CD8-positive, alpha-beta memory T cell (primary cell): ENCODE results near the gene NOS2. TPM values are rescaled to one million over a fixed set of nuclear protein-coding genes. Genes with fewer than 3 reads are reported as not detected.
A peak's percentile ranks its signal among the peaks of the same experiment; 100 is the strongest.

Experiments used
- CTCF ChIA-PET: fragments of 350-600 bp; sonication (Branson Sonifier 250); formaldehyde crosslinking; loops from one replicate; lab custom pipeline; 2021; ENCODE audit warnings: antibody characterized with exemption; lab: Charles Lee
- POLR2A ChIA-PET: fragments of 350-600 bp; sonication (Branson Sonifier 250); formaldehyde crosslinking; loops from one replicate; lab custom pipeline; 2021; ENCODE audit warnings: antibody characterized with exemption; lab: Charles Lee
- DNase-seq, 5 donors: peaks; one replicate each; pipeline versions ENCODE4 v3.0.0 to v3.0.0-alpha.2; 2020 to 2022; ENCODE audit warnings: mixed read lengths in 1 of 5
- H3K27ac ChIP-seq: one replicate; pipeline ENCODE4 v1.7.0; 2013; ENCODE audit warnings: low read depth, mild to moderate bottlenecking, low read length, moderate library complexity
- H3K27me3 ChIP-seq: 2 replicates; pipeline ENCODE4 v1.7.0; 2013; ENCODE audit warnings: low read length, mild to moderate bottlenecking; ENCODE audit not compliant: insufficient read depth, poor library complexity, severe bottlenecking
- H3K36me3 ChIP-seq: 2 replicates; pipeline ENCODE4 v1.7.0; 2013; ENCODE audit warnings: mild to moderate bottlenecking, low read length, moderate library complexity; ENCODE audit not compliant: insufficient read depth
- H3K4me1 ChIP-seq: 2 replicates; pipeline ENCODE4 v1.7.0; 2013; ENCODE audit warnings: mild to moderate bottlenecking, low read length, moderate library complexity; ENCODE audit not compliant: insufficient read depth
- H3K4me3 ChIP-seq: 2 replicates; pipeline ENCODE4 v1.7.0; 2013; ENCODE audit warnings: mild to moderate bottlenecking, low read length
- H3K9me3 ChIP-seq: 2 replicates; pipeline ENCODE4 v1.7.0; 2013; ENCODE audit warnings: mild to moderate bottlenecking, low read length
- H3K27ac Mint-ChIP-seq, 8 donors: one replicate each; pipeline ENCODE4 v1.8.0; 2020 to 2021; ENCODE audit warnings: mixed read lengths in 8 of 8, mild to moderate bottlenecking in 6 of 8, inconsistent platforms in 3 of 8, moderate library complexity in 3 of 8
- H3K27me3 Mint-ChIP-seq, 2 donors: one replicate each; pipeline ENCODE4 v1.8.0; 2020 to 2021; ENCODE audit warnings: mixed read lengths in 2 of 2, mild to moderate bottlenecking in 1 of 2, moderate library complexity in 1 of 2
- H3K36me3 Mint-ChIP-seq, 3 donors: one replicate each; pipeline ENCODE4 v1.8.0; 2020 to 2021; ENCODE audit warnings: mixed read lengths in 3 of 3, inconsistent platforms in 1 of 3, mild to moderate bottlenecking in 1 of 3
- H3K4me1 Mint-ChIP-seq, 3 donors: one replicate each; pipeline ENCODE4 v1.8.0; 2020 to 2021; ENCODE audit warnings: mixed read lengths in 3 of 3, inconsistent platforms in 1 of 3, mild to moderate bottlenecking in 1 of 3
- H3K4me3 Mint-ChIP-seq, 7 donors: one replicate each; pipeline ENCODE4 v1.8.0; 2020 to 2021; ENCODE audit warnings: mixed read lengths in 7 of 7, mild to moderate bottlenecking in 6 of 7, moderate library complexity in 4 of 7, inconsistent platforms in 2 of 7
- H3K9me3 Mint-ChIP-seq, 5 donors: one replicate each; pipeline ENCODE4 v1.8.0; 2020 to 2022; ENCODE audit warnings: mixed read lengths in 5 of 5, mild to moderate bottlenecking in 3 of 5, moderate library complexity in 2 of 5, inconsistent platforms in 1 of 5
- polyA plus RNA-seq: library from polyadenylated mRNA; unstranded; fragments of 300-500 nt; fragmentation: Illumina TruSeq; gene quantifications from one replicate; pipeline ENCODE4 v1.2.3, GENCODE V29; 2021
- total RNA-seq, 2 experiments: library from RNA; stranded (reverse); gene quantifications; one replicate each; pipeline ENCODE4 v1.2.3, GENCODE V29; 2021

NOS2 gene
- total and polyA plus RNA-seq, 3 experiments from 2014 or later, result 0.07 TPM; not detected in 2

- H3K9me3 ChIP-seq, result no peaks in the 10 kb centered on the region
- Mint-ChIP-seq H3K4me3 (peak overlapping the region; percentile 16 to 87 (median 78)), H3K4me1 (peaks cover 32 to 43% (median 41%) of the 10 kb centered on the region in 3 donors), H3K36me3 (peaks cover 0 to 2% (median 0%) of the 10 kb centered on the region in 3 donors), H3K27me3 (peaks cover 0 to 4% of the 10 kb centered on the region in 2 donors), H3K9me3 (no peaks in the 10 kb centered on the region), H3K27ac (peak overlapping the region; percentile 74 to 99 (median 96))
- no peaks in the 10 kb centered on the region for H3K27me3 ChIP-seq
- peak overlapping the region; percentile 60 for H3K4me3 ChIP-seq
- CTCF ChIA-PET, result interaction anchor here (0.9 to 11.0 kb wide), 8 partner anchors 16 to 444 kb away, joined by 3 to 195 read pairs (median 4); partner anchors contain the start of gene LYRM9
- peak; percentile 35 to 80 (median 56) for DNase-seq
- peak overlapping the region; percentile 6 for H3K27ac ChIP-seq
- H3K36me3 ChIP-seq, result no peaks in the 10 kb centered on the region
- H3K4me1 ChIP-seq, result peaks cover 27% of the 10 kb centered on the region
- POLR2A ChIA-PET, result interaction anchor here (1.2 to 2.3 kb wide), 3 partner anchors 39 to 511 kb away, joined by 4 to 26 read pairs (median 4); partner anchors contain the start of genes LYRM9 and TMEM97
Measured at GRCh38 chr17:27807567-27808470, 7.5 kb upstream of the NOS2 start.

GRCh38 chr17:27805520-27806146 lies 5.3 kb upstream of the NOS2 start:
- Histone ChIP-seq H3K27ac (peak overlapping the region; percentile 14), H3K27me3 (no peaks in the 10 kb centered on the region), H3K36me3 (no peaks in the 10 kb centered on the region), H3K9me3 (no peaks in the 10 kb centered on the region), H3K4me1 (peaks cover 27% of the 10 kb centered on the region), H3K4me3 (peak overlapping the region; percentile 63)
- peak; percentile 66 to 88 (median 73) for DNase-seq
- Mint-ChIP-seq H3K27me3 (peaks cover 0 to 4% of the 10 kb centered on the region in 2 donors), H3K36me3 (peaks cover 0 to 2% (median 0%) of the 10 kb centered on the region in 3 donors), H3K9me3 (no peaks in the 10 kb centered on the region), H3K27ac (peak overlapping the region; percentile 64 to 95 (median 89)), H3K4me3 (peak overlapping the region; percentile 34 to 90 (median 85)), H3K4me1 (peaks cover 32 to 42% (median 41%) of the 10 kb centered on the region in 3 donors)
- ChIA-PET POLR2A (interaction anchor here (0.6 to 2.0 kb wide), 4 partner anchors 40 to 88 kb away, joined by 3 to 30 read pairs (median 5); partner anchors contain the start of gene LYRM9), CTCF (interaction anchor here (0.9 to 11.0 kb wide), 22 partner anchors 8 to 611 kb away, joined by 3 to 195 read pairs (median 4); partner anchors contain the start of genes IFT20, LYRM9 and TNFAIP1)

GRCh38 chr17:27804113-27804512 lies 3.8 kb upstream of the NOS2 start:
- Mint-ChIP-seq H3K4me3 (no peak overlapping the region), H3K27me3 (peaks cover 3 to 8% of the 10 kb centered on the region in 2 donors), H3K27ac (no peak overlapping the region), H3K9me3 (no peaks in the 10 kb centered on the region), H3K36me3 (no peaks in the 10 kb centered on the region), H3K4me1 (peaks cover 24 to 27% (median 27%) of the 10 kb centered on the region in 3 donors)
- H3K36me3 ChIP-seq, result no peaks in the 10 kb centered on the region
- ChIA-PET POLR2A (no interaction called here), CTCF (interaction anchor here (1.0 to 11.0 kb wide), 6 partner anchors 39 to 448 kb away, joined by 3 to 195 read pairs (median 16); partner anchors contain the start of gene LYRM9)
- peaks cover 27% of the 10 kb centered on the region for H3K4me1 ChIP-seq
- DNase-seq, result no peak
- H3K27ac ChIP-seq, result no peak overlapping the region
- no peak overlapping the region for H3K4me3 ChIP-seq
- H3K27me3 ChIP-seq, result no peaks in the 10 kb centered on the region
- no peaks in the 10 kb centered on the region for H3K9me3 ChIP-seq

- peaks cover 20% of the 10 kb centered on the region for H3K4me1 ChIP-seq
- POLR2A ChIA-PET, result no interaction called here
- H3K27me3 ChIP-seq, result no peaks in the 10 kb centered on the region
- Mint-ChIP-seq H3K9me3 (no peaks in the 10 kb centered on the region), H3K36me3 (no peaks in the 10 kb centered on the region), H3K4me1 (peaks cover 18 to 20% (median 18%) of the 10 kb centered on the region in 3 donors), H3K27ac (peak overlapping the region in 1 of 8 donors; percentile 49), H3K27me3 (peaks cover 9 to 14% of the 10 kb centered on the region in 2 donors), H3K4me3 (peak overlapping the region in 1 of 7 donors; percentile 1)
- H3K27ac ChIP-seq, result no peak overlapping the region
- no peaks in the 10 kb centered on the region for H3K36me3 ChIP-seq
- no peak overlapping the region for H3K4me3 ChIP-seq
- CTCF ChIA-PET, result interaction anchor here (1.1 to 11.0 kb wide), 4 partner anchors 9 to 449 kb away, joined by 3 to 167 read pairs (median 16); partner anchors contain the start of gene LYRM9
- no peak for DNase-seq
- H3K9me3 ChIP-seq, result no peaks in the 10 kb centered on the region
Measured at GRCh38 chr17:27802962-27803680, 2.8 kb upstream of the NOS2 start.

GRCh38 chr17:27802033-27802432 lies 1.7 kb upstream of the NOS2 start:
- Histone ChIP-seq H3K27me3 (no peaks in the 10 kb centered on the region), H3K36me3 (no peaks in the 10 kb centered on the region), H3K4me1 (peaks cover 11% of the 10 kb centered on the region), H3K27ac (no peak overlapping the region), H3K9me3 (no peaks in the 10 kb centered on the region), H3K4me3 (no peak overlapping the region)
- DNase-seq, result no peak
- no peak overlapping the region for H3K4me3 Mint-ChIP-seq
- no peaks in the 10 kb centered on the region for H3K9me3 Mint-ChIP-seq
- peaks cover 15 to 17% of the 10 kb centered on the region in 2 donors for H3K27me3 Mint-ChIP-seq
- H3K27ac Mint-ChIP-seq, result no peak overlapping the region
- CTCF ChIA-PET, result interaction anchor here (5.1 kb wide), 1 partner anchor 78 kb away, joined by 29 read pairs; no protein-coding TSS in a partner anchor
- POLR2A ChIA-PET, result no interaction called here
- no peaks in the 10 kb centered on the region for H3K36me3 Mint-ChIP-seq
- H3K4me1 Mint-ChIP-seq, result peaks cover 10 to 13% (median 11%) of the 10 kb centered on the region in 3 donors

GRCh38 chr17:27798376-27798775 lies 2.0 kb downstream of the NOS2 start:
- H3K4me1 ChIP-seq, result no peaks in the 10 kb centered on the region
- no peaks in the 10 kb centered on the region for H3K27me3 ChIP-seq
- Mint-ChIP-seq H3K4me3 (no peak overlapping the region), H3K27me3 (peaks cover 36 to 50% of the 10 kb centered on the region in 2 donors), H3K9me3 (no peaks in the 10 kb centered on the region), H3K36me3 (no peaks in the 10 kb centered on the region), H3K27ac (no peak overlapping the region), H3K4me1 (peaks cover 5% of the 10 kb centered on the region in 3 donors)
- H3K27ac ChIP-seq, result no peak overlapping the region
- CTCF ChIA-PET, result interaction anchor here (1.2 kb wide), 1 partner anchor 82 kb away, joined by 4 read pairs; no protein-coding TSS in a partner anchor
- DNase-seq, result no peak
- H3K9me3 ChIP-seq, result no peaks in the 10 kb centered on the region
- H3K36me3 ChIP-seq, result no peaks in the 10 kb centered on the region
- H3K4me3 ChIP-seq, result no peak overlapping the region
- POLR2A ChIA-PET, result no interaction called here

- no peaks in the 10 kb centered on the region for H3K4me1 ChIP-seq
- no peak overlapping the region for H3K27ac Mint-ChIP-seq
- no peaks in the 10 kb centered on the region for H3K36me3 ChIP-seq
- H3K4me1 Mint-ChIP-seq, result peaks cover 5% of the 10 kb centered on the region in 3 donors
- no peak for DNase-seq
- no peaks in the 10 kb centered on the region for H3K9me3 ChIP-seq
- no peak overlapping the region for H3K27ac ChIP-seq
- H3K27me3 Mint-ChIP-seq, result peaks cover 39 to 50% of the 10 kb centered on the region in 2 donors
- no peaks in the 10 kb centered on the region for H3K27me3 ChIP-seq
- POLR2A ChIA-PET, result no interaction called here
- no peak overlapping the region for H3K4me3 ChIP-seq
- no peaks in the 10 kb centered on the region for H3K36me3 Mint-ChIP-seq
- H3K9me3 Mint-ChIP-seq, result no peaks in the 10 kb centered on the region
- no peak overlapping the region for H3K4me3 Mint-ChIP-seq
- CTCF ChIA-PET, result interaction anchor here (1.2 to 4.2 kb wide), 2 partner anchors 8 to 82 kb away, joined by 4 to 20 read pairs; no protein-coding TSS in a partner anchor
Measured at GRCh38 chr17:27797390-27798091, 2.8 kb downstream of the NOS2 start.
